ENCODE measurements around the gene TCF4. TPM values are rescaled to one million over a fixed set of nuclear protein-coding genes. Genes with fewer than 3 reads are reported as not detected.

TCF4 gene
- total RNA-seq, 5 donors from 2014 or later (not counting 1 experiment from before 2014, with no cell fraction given) = 2.6 to 11.0 (median 6.6) TPM

GRCh38 chr18:55287935-55288868 is 299.8 kb downstream of the TCF4 start:
- no peaks in the 10 kb centered on the region for H3K36me3 Mint-ChIP-seq
- POLR2A ChIA-PET = no interaction called here
- ATAC-seq (replicated peaks in 1 of 4) (no peak), DNase-seq (no peak)
- H3K4me3 ChIP-seq (ENCODE audit: control insufficient read depth in 1 of 2, extremely low read depth in 1 of 2, low read length in 1 of 2) = no peak overlapping the region
- no peak overlapping the region for H3K4me3 Mint-ChIP-seq
- no peaks in the 10 kb centered on the region for H3K4me1 ChIP-seq (ENCODE audit: control insufficient read depth in 1 of 2, extremely low read depth in 1 of 2, insufficient read depth in 2 of 2, low read length in 2 of 2)
- WGBS (ENCODE audit: insufficient coverage) = 79% methylated on average over 5 of the region's 10 CpGs
- H3K4me1 Mint-ChIP-seq = no peaks in the 10 kb centered on the region
- H3K36me3 ChIP-seq (ENCODE audit: control insufficient read depth in 2 of 2, extremely low read depth in 1 of 2, insufficient read depth in 1 of 2, low read length in 1 of 2) = no peaks in the 10 kb centered on the region
- CTCF ChIA-PET = no interaction called here
- H3K27ac ChIP-seq (ENCODE audit: low read length) = no peak overlapping the region
- H3K9me3 ChIP-seq = no peaks in the 10 kb centered on the region
- no peaks in the 10 kb centered on the region for H3K27me3 ChIP-seq (replicated peaks in 1 of 2; ENCODE audit: control insufficient read depth in 2 of 2, extremely low read depth in 1 of 2, insufficient read depth in 2 of 2, low read length in 1 of 2)
- no peaks in the 10 kb centered on the region for H3K27me3 Mint-ChIP-seq
- no peak overlapping the region for H3K27ac Mint-ChIP-seq
- no peaks in the 10 kb centered on the region for H3K9me3 Mint-ChIP-seq

- no peak for DNase-seq
- H3K9me3 Mint-ChIP-seq = no peaks in the 10 kb centered on the region
- ChIA-PET CTCF (no interaction called here), POLR2A (no interaction called here)
- H3K4me3 ChIP-seq (ENCODE audit: control insufficient read depth in 1 of 2, extremely low read depth in 1 of 2, low read length in 1 of 2) = no peak overlapping the region
- H3K27me3 Mint-ChIP-seq = no peaks in the 10 kb centered on the region
- H3K27ac Mint-ChIP-seq = no peak overlapping the region
- H3K4me1 Mint-ChIP-seq = no peaks in the 10 kb centered on the region
- no peaks in the 10 kb centered on the region for H3K36me3 ChIP-seq (ENCODE audit: control insufficient read depth in 2 of 2, extremely low read depth in 1 of 2, insufficient read depth in 1 of 2, low read length in 1 of 2)
- H3K9me3 ChIP-seq = no peaks in the 10 kb centered on the region
- no peaks in the 10 kb centered on the region for H3K36me3 Mint-ChIP-seq
- H3K4me3 Mint-ChIP-seq = no peak overlapping the region
- WGBS (ENCODE audit: insufficient coverage) = 79% methylated on average over 7 of the region's 11 CpGs
- H3K27me3 ChIP-seq (replicated peaks in 1 of 2; ENCODE audit: control insufficient read depth in 2 of 2, extremely low read depth in 1 of 2, insufficient read depth in 2 of 2, low read length in 1 of 2) = no peaks in the 10 kb centered on the region
- ATAC-seq (replicated peaks in 1 of 4) = no peak
- no peaks in the 10 kb centered on the region for H3K4me1 ChIP-seq (ENCODE audit: control insufficient read depth in 1 of 2, extremely low read depth in 1 of 2, insufficient read depth in 2 of 2, low read length in 2 of 2)
- H3K27ac ChIP-seq (ENCODE audit: low read length) = no peak overlapping the region
These were observed 300.7 kb downstream of the TCF4 start for GRCh38 chr18:55287149-55287806.

- Mint-ChIP-seq H3K27ac (no peak overlapping the region), H3K4me3 (no peak overlapping the region), H3K36me3 (no peaks in the 10 kb centered on the region), H3K9me3 (no peaks in the 10 kb centered on the region), H3K4me1 (no peaks in the 10 kb centered on the region), H3K27me3 (no peaks in the 10 kb centered on the region)
- Histone ChIP-seq H3K27me3 (replicated peaks in 1 of 2; ENCODE audit: control insufficient read depth in 2 of 2, extremely low read depth in 1 of 2, insufficient read depth in 2 of 2, low read length in 1 of 2) (no peaks in the 10 kb centered on the region), H3K36me3 (ENCODE audit: control insufficient read depth in 2 of 2, extremely low read depth in 1 of 2, insufficient read depth in 1 of 2, low read length in 1 of 2) (no peaks in the 10 kb centered on the region), H3K4me1 (ENCODE audit: control insufficient read depth in 1 of 2, extremely low read depth in 1 of 2, insufficient read depth in 2 of 2, low read length in 2 of 2) (no peaks in the 10 kb centered on the region), H3K27ac (ENCODE audit: low read length) (no peak overlapping the region), H3K9me3 (no peaks in the 10 kb centered on the region), H3K4me3 (ENCODE audit: control insufficient read depth in 1 of 2, extremely low read depth in 1 of 2, low read length in 1 of 2) (no peak overlapping the region)
- CTCF ChIA-PET = interaction anchor here in 1 of 2 donors (0.6 kb wide), 1 partner anchor 203 kb away, joined by 3 read pairs; no protein-coding TSS in a partner anchor
- ATAC-seq (replicated peaks in 1 of 4) = no peak
- DNase-seq = no peak
- no CpG with 5 or more reads among the region's 6 CpGs for WGBS (ENCODE audit: insufficient coverage)
- POLR2A ChIA-PET = no interaction called here
These were observed 301.7 kb downstream of the TCF4 start for GRCh38 chr18:55286257-55286825.

GRCh38 chr18:55284614-55285013 is 303.4 kb downstream of the TCF4 start:
- ChIA-PET CTCF (no interaction called here), POLR2A (interaction anchor here in 1 of 2 donors (0.6 kb wide), 1 partner anchor 406 kb away, joined by 3 read pairs; no protein-coding TSS in a partner anchor)
- 74% methylated on average over 2 of the region's 2 CpGs for WGBS (ENCODE audit: insufficient coverage)
- H3K27me3 Mint-ChIP-seq = no peaks in the 10 kb centered on the region
- H3K27ac Mint-ChIP-seq = no peak overlapping the region
- no peak overlapping the region for H3K4me3 Mint-ChIP-seq
- no peak overlapping the region for H3K4me3 ChIP-seq (ENCODE audit: control insufficient read depth in 1 of 2, extremely low read depth in 1 of 2, low read length in 1 of 2)
- no peaks in the 10 kb centered on the region for H3K4me1 Mint-ChIP-seq
- no peaks in the 10 kb centered on the region for H3K9me3 Mint-ChIP-seq
- ATAC-seq (replicated peaks in 1 of 4) = no peak
- H3K9me3 ChIP-seq = no peaks in the 10 kb centered on the region
- no peaks in the 10 kb centered on the region for H3K36me3 ChIP-seq (ENCODE audit: control insufficient read depth in 2 of 2, extremely low read depth in 1 of 2, insufficient read depth in 1 of 2, low read length in 1 of 2)
- no peaks in the 10 kb centered on the region for H3K27me3 ChIP-seq (replicated peaks in 1 of 2; ENCODE audit: control insufficient read depth in 2 of 2, extremely low read depth in 1 of 2, insufficient read depth in 2 of 2, low read length in 1 of 2)
- no peaks in the 10 kb centered on the region for H3K4me1 ChIP-seq (ENCODE audit: control insufficient read depth in 1 of 2, extremely low read depth in 1 of 2, insufficient read depth in 2 of 2, low read length in 2 of 2)
- H3K36me3 Mint-ChIP-seq = no peaks in the 10 kb centered on the region
- DNase-seq = no peak
- no peak overlapping the region for H3K27ac ChIP-seq (ENCODE audit: low read length)

DNA sequence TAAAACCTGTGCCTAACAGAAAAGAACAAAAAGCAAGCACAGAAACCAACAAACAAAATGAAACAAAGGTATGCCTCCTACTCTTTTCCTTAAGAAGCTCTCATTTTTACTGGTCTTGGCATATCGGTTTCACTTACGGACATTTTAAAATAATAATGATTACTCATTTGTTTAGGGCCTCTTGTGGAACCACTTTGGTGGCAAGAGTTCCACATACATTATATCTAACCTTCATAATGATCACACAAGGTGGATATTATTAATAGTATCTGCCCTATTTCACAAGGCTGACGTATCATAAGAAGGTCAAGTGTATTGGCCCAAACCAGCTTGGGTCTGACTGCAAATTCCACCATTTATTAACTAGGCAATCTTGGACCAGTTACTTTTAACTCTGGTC is 304.7 kb downstream of the TCF4 start:
- CTCF ChIA-PET = no interaction called here
- no CpG with 5 or more reads among the region's 3 CpGs for WGBS (ENCODE audit: insufficient coverage)

GRCh38 chr18:55280503-55280902 is 307.5 kb downstream of the TCF4 start:
- no peak for ATAC-seq (replicated peaks in 1 of 4)
- no peaks in the 10 kb centered on the region for H3K36me3 Mint-ChIP-seq
- Histone ChIP-seq H3K27ac (ENCODE audit: low read length) (no peak overlapping the region), H3K27me3 (replicated peaks in 1 of 2; ENCODE audit: control insufficient read depth in 2 of 2, extremely low read depth in 1 of 2, insufficient read depth in 2 of 2, low read length in 1 of 2) (no peaks in the 10 kb centered on the region), H3K4me1 (ENCODE audit: control insufficient read depth in 1 of 2, extremely low read depth in 1 of 2, insufficient read depth in 2 of 2, low read length in 2 of 2) (no peaks in the 10 kb centered on the region), H3K36me3 (ENCODE audit: control insufficient read depth in 2 of 2, extremely low read depth in 1 of 2, insufficient read depth in 1 of 2, low read length in 1 of 2) (no peaks in the 10 kb centered on the region), H3K4me3 (ENCODE audit: control insufficient read depth in 1 of 2, extremely low read depth in 1 of 2, low read length in 1 of 2) (no peak overlapping the region), H3K9me3 (no peaks in the 10 kb centered on the region)
- no peak overlapping the region for H3K4me3 Mint-ChIP-seq
- H3K9me3 Mint-ChIP-seq = no peaks in the 10 kb centered on the region
- H3K27me3 Mint-ChIP-seq = no peaks in the 10 kb centered on the region
- CTCF ChIA-PET = no interaction called here
- POLR2A ChIA-PET = no interaction called here
- no peak overlapping the region for H3K27ac Mint-ChIP-seq
- no peaks in the 10 kb centered on the region for H3K4me1 Mint-ChIP-seq
- no CpG with 5 or more reads among the region's 2 CpGs for WGBS (ENCODE audit: insufficient coverage)
- no peak for DNase-seq

More for the DNA sequence above, 304.7 kb downstream of the TCF4 start:
- POLR2A ChIA-PET = no interaction called here
- Histone ChIP-seq H3K36me3 (ENCODE audit: control insufficient read depth in 2 of 2, extremely low read depth in 1 of 2, insufficient read depth in 1 of 2, low read length in 1 of 2) (no peaks in the 10 kb centered on the region), H3K27ac (ENCODE audit: low read length) (no peak overlapping the region), H3K4me1 (ENCODE audit: control insufficient read depth in 1 of 2, extremely low read depth in 1 of 2, insufficient read depth in 2 of 2, low read length in 2 of 2) (no peaks in the 10 kb centered on the region), H3K27me3 (replicated peaks in 1 of 2; ENCODE audit: control insufficient read depth in 2 of 2, extremely low read depth in 1 of 2, insufficient read depth in 2 of 2, low read length in 1 of 2) (no peaks in the 10 kb centered on the region), H3K9me3 (no peaks in the 10 kb centered on the region), H3K4me3 (ENCODE audit: control insufficient read depth in 1 of 2, extremely low read depth in 1 of 2, low read length in 1 of 2) (no peak overlapping the region)
- no peak overlapping the region for H3K4me3 Mint-ChIP-seq
- H3K27me3 Mint-ChIP-seq = no peaks in the 10 kb centered on the region
- no peak for DNase-seq
- no peak for ATAC-seq (replicated peaks in 1 of 4)
- no peaks in the 10 kb centered on the region for H3K9me3 Mint-ChIP-seq
- no peaks in the 10 kb centered on the region for H3K36me3 Mint-ChIP-seq
- H3K27ac Mint-ChIP-seq = no peak overlapping the region
- no peaks in the 10 kb centered on the region for H3K4me1 Mint-ChIP-seq

Measured in T-cell (primary cell).